HPDE6-E6E7 (cell line): ENCODE results near the gene SPATA16.
"Not testable (repeated sequence)": the region's sequence is repeated elsewhere in the genome, so short reads cannot be mapped to it uniquely, and the experiment has no call there.

ENCODE experiments used
- DNase-seq: peaks from one replicate; pipeline ENCODE4 v3.0.0; 2011; ENCODE audit warnings: missing footprints; ENCODE audit errors: extremely low spot score

The SPATA16 gene

DNA sequence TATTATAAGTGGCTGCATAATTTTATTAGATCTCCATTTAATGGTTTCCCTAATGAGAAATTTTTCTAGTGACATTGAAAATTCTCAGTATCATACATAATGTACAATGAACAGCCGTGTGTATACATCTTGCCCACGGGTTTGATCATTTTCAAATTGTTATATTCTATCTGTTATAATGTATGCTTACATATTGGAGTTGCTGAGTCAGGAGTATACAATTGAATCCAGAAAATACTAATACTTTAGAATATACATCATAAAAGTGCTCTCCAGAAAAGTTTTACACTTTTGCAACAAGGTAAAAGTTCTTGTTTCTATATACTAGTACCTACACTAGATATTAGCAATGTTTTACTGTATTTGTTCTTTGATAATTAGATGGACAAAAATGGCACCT is 82.8 kb downstream of the SPATA16 start:
- no peak for DNase-seq

DNA sequence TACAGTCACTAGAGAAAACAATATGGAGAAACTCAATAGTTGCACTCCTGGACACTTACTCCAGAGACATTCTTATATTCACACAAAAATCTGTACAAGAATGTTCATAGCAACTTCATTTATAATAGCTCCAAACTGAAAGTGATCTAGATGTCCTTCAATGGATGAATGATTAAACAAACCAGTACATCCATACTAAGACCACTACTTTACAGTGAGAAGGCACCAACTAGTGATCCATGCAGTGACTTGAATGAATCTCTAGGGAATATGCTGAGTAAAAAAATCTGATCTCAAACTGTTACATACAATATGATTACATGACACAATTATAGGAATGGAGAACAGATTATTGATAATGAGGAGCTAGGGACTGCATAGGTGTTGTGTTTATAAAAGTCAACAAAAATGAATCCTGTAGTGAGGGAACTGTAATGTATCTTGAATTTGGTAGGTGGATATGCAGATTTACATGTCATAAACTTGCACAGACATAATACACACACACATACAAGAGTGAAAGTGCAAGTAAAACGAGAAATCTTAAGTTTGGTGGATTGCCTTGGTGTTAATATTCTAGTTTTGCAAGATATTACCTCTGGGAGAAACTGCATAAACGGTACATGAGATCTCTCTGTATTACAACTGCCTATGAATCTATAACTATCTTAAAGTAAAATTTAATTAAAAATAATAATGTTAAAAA is 85.7 kb downstream of the SPATA16 start:
- DNase-seq, result no peak

GRCh38 chr3:173049360-173049759 is 91.7 kb downstream of the SPATA16 start:
- DNase-seq, result no peak

- DNase-seq, result no peak
These were observed 95.2 kb downstream of the SPATA16 start for GRCh38 chr3:173045770-173046382.

GRCh38 chr3:173044998-173045397 is 96.0 kb downstream of the SPATA16 start:
- DNase-seq, result no peak

DNA sequence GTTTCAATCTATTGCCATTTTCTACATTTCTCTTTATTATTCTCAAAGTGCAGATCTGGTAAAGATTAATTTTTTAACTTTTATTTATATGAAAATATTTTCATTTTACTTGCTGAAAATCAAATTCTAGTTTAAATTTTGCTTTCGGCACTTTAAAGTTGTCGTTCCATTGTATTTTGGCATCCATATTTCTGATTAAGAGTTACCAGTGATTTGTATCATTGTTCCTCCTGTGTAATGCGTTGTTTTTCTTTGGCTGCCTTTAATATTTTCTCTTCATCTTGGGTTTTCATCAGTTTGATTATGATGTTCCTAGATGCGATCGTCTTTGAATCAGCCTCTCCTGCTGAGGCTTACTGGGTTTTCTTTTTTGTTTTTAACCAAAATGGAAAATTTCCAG is 97.3 kb downstream of the SPATA16 start:
- no peak for DNase-seq

GRCh38 chr3:173038484-173038871 is 102.6 kb downstream of the SPATA16 start:
- DNase-seq, result no peak

GRCh38 chr3:173037840-173038483 is 103.1 kb downstream of the SPATA16 start:
- DNase-seq, result no peak

GRCh38 chr3:173030273-173030672 is 110.8 kb downstream of the SPATA16 start:
- DNase-seq, result no peak

DNA sequence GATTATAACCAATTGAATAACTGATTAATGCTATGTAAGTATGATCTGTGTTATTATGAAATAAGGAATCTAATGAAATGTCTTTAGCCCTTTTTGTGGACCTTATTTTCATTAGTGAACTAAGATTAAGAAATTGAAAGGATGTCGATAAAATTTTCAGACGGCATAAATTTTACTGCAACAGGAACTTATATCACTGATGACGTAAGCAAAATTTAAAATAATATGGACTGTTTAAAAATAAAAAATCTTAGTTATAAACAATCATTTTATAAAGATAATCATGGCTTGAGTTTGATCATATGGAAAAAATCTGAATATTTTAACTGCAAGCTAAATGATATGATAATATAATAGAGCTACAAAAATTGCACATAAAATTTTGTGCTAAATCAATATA is 112.7 kb downstream of the SPATA16 start:
- DNase-seq, result no peak

DNA sequence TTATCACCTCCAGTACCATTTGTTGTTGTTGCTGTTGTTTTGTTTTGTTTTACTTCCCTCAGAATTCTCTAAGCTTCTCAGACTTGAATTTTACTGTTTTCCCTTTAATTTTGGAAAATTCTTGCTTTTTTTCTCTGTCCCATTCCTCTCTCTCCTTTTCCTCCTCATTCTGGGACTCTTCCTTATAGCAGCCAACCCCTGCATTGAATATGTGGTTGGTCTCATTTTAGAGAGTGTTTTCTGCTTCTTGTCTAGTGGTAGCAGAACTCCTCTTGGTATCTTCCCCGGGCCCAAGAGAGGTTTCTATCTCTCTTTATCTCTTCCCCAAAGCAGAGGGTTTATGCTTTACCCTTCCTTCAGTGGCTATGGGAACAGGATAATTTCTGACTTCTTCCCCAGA is 113.6 kb downstream of the SPATA16 start:
- DNase-seq, result no peak

- DNase-seq, result no peak
These were observed 115.1 kb downstream of the SPATA16 start for GRCh38 chr3:173025941-173026340.

- no peak for DNase-seq
These were observed 119.4 kb downstream of the SPATA16 start for GRCh38 chr3:173021547-173022185.

GRCh38 chr3:173020128-173020527 is 120.9 kb downstream of the SPATA16 start:
- DNase-seq, result not testable (repeated sequence)

GRCh38 chr3:173019378-173019777 is 121.7 kb downstream of the SPATA16 start:
- DNase-seq, result no peak

DNA sequence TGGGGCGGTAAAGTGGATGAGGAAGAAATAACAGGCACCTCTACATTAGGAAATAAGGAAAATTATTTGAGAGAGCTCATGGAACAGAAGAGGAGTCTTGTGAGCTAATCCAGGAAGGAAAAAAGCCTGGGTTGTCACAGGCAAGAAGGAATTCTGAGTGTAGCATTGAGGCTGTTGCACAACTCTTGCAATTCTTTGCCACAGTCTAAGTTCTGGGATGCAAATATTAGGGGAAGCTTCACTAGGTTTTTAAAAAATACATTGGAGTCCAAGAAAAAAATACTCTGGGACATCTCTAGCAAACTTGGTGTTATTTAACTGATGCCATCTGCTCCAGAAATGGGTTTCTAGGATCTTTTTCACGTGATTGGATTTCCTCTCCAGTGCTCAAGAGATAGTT is 122.3 kb downstream of the SPATA16 start:
- no peak for DNase-seq

- no peak for DNase-seq
These were observed 127.7 kb downstream of the SPATA16 start for GRCh38 chr3:173013219-173013832.

DNA sequence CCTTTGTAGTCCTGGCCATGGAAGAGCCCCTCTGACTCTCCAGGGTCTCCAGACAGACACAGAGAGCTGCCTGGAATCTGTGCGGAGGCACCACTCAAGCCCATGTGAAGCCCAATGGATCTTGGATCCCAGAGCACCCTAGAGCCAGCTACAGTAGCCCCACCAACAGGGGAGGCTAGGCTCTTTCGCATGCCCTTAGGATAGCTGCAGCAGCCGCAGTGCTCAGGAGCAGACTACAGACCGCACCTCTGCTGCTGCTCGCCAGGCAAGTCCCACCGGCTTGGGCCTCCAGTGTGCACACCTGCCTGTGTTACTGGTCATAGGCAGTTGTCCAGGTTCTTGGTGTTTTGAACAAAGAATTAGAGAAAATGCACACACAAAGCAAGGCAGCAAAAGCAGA is 131.6 kb downstream of the SPATA16 start:
- DNase-seq, result no peak

- DNase-seq, result no peak
These were observed 132.1 kb downstream of the SPATA16 start for GRCh38 chr3:173008978-173009377.

GRCh38 chr3:173007079-173007723 is 133.8 kb downstream of the SPATA16 start:
- no peak for DNase-seq

GRCh38 chr3:173006006-173006405 is 135.0 kb downstream of the SPATA16 start:
- DNase-seq, result no peak

GRCh38 chr3:173004681-173005080 is 136.4 kb downstream of the SPATA16 start:
- DNase-seq, result no peak
